ENCODE results near the gene RBPJL. TPM values are rescaled to one million over a fixed set of nuclear protein-coding genes. Genes with fewer than 3 reads are reported as not detected.

RBPJL gene
- total and polyA plus RNA-seq, 2 of the 13 experiments (the other 11 are each of a cell fraction or from before 2014, with no cell fraction given), result not detected

- TF ChIP-seq HOMEZ (CRISPR knock-in tag; IDR thresholded peaks at IDR 0.05; ENCODE audit: low read depth) (no peak), PITX1 (CRISPR knock-in tag; IDR thresholded peaks at IDR 0.05) (peak; percentile 62; the same call in 1 of the 2 replicates), ZHX1 (CRISPR knock-in tag; IDR thresholded peaks at IDR 0.05; ENCODE audit: low read depth) (0 out of 2 replicates have a peak, but pooled peaks have one; percentile 52), MATR3 (CRISPR knock-in tag; IDR thresholded peaks at IDR 0.05) (0 out of 2 replicates have a peak, but pooled peaks have one; percentile 87), ZNF713 (CRISPR knock-in tag; IDR thresholded peaks at IDR 0.05) (0 out of 2 replicates have a peak, but pooled peaks have one; percentile 50), ZXDC (CRISPR knock-in tag; IDR thresholded peaks at IDR 0.05) (0 out of 2 replicates have a peak, but pooled peaks have one; percentile 52), HNRNPLL (IDR thresholded peaks at IDR 0.05; ENCODE audit: low read depth, low read length, poor library complexity, severe bottlenecking) (peak; percentile 44), FOXA1 (IDR thresholded peaks at IDR 0.05) (no peak), FOXA1 (CRISPR knock-in tag; IDR thresholded peaks at IDR 0.05) (no peak), ZNF296 (CRISPR knock-in tag; conservative IDR thresholded peaks at IDR 0.05) (0 out of 2 replicates have a peak, but pooled peaks have one; percentile 43), CAMTA2 (CRISPR knock-in tag; IDR thresholded peaks at IDR 0.05; ENCODE audit: borderline replicate concordance) (peak; percentile 71; the same call in 1 of the 2 replicates), MYPOP (CRISPR knock-in tag; IDR thresholded peaks at IDR 0.05) (peak; percentile 94; the same call in 1 of the 2 replicates), XRCC5 (optimal IDR thresholded peaks at IDR 0.05; ENCODE audit: low read length) (peak; percentile 92), ZFYVE20 (CRISPR knock-in tag; IDR thresholded peaks at IDR 0.05; ENCODE audit: borderline replicate concordance, low read depth) (0 out of 2 replicates have a peak, but pooled peaks have one; percentile 54), ZNF333 (CRISPR knock-in tag; IDR thresholded peaks at IDR 0.05; ENCODE audit: borderline replicate concordance) (no peak), REPIN1 (CRISPR knock-in tag; IDR thresholded peaks at IDR 0.05; ENCODE audit: borderline replicate concordance, low read depth) (peak; percentile 67; the same call in 1 of the 2 replicates), GABPB1 (CRISPR knock-in tag; IDR thresholded peaks at IDR 0.05) (peak; percentile 60; the same call in 1 of the 2 replicates), HNRNPL (IDR thresholded peaks at IDR 0.05; ENCODE audit: low read depth, low read length) (0 out of 2 replicates have a peak, but pooled peaks have one; percentile 24), HINFP (CRISPR knock-in tag; IDR thresholded peaks at IDR 0.05; ENCODE audit: low read depth) (0 out of 2 replicates have a peak, but pooled peaks have one; percentile 53)
Observed at GRCh38 chr20:45311589-45312211, 5.1 kb downstream of the RBPJL start (continued).

Data from HepG2 (cell line).